ENCODE data around the gene NEAT1.
"Not testable (repeated sequence)": the region's sequence is repeated elsewhere in the genome, so short reads cannot be mapped to it uniquely, and the experiment has no call there.

DNA sequence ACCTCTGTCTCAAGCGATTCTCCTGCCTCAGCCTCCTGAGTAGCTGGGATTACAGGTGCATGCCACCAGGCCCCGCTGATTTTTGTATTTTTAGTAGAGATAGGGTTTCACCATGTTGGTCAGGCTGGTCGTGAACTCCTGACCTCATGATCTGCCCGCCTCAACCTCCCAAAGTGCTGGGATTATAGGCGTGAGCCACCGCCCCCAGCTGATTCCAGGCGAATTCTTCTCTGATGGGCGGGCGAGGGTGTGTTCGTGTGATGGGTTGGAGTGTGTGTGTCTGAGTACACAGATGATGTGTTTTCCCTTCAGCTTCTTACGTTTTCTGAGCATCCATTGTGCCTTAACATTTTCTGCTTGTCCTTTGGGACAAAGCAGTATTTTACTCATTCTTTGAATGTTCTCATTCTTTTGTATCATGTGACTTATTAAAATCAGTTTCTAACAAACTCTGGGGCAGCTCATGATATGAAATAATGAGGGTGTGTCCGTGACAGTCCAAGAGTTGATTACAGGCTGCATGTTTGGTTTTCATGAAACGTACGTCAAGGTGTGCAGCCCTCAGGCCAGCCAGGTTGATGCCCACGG, 9.4 kb upstream of the NEAT1 start:
- TF ChIP-seq, protein P1, sequence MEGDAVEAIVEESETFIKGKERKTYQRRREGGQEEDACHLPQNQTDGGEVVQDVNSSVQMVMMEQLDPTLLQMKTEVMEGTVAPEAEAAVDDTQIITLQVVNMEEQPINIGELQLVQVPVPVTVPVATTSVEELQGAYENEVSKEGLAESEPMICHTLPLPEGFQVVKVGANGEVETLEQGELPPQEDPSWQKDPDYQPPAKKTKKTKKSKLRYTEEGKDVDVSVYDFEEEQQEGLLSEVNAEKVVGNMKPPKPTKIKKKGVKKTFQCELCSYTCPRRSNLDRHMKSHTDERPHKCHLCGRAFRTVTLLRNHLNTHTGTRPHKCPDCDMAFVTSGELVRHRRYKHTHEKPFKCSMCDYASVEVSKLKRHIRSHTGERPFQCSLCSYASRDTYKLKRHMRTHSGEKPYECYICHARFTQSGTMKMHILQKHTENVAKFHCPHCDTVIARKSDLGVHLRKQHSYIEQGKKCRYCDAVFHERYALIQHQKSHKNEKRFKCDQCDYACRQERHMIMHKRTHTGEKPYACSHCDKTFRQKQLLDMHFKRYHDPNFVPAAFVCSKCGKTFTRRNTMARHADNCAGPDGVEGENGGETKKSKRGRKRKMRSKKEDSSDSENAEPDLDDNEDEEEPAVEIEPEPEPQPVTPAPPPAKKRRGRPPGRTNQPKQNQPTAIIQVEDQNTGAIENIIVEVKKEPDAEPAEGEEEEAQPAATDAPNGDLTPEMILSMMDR (IDR thresholded peaks at IDR 0.05), result not testable (repeated sequence)
- TF ChIP-seq POLR2AphosphoS5, POLR2A, EP300 (IDR thresholded peaks at IDR 0.05): not testable (repeated sequence)

Measured in gastroesophageal sphincter (tissue), 3 donors.